Right lobe of liver (tissue), 6 donors: ENCODE results near the gene FBLN2. TPM values are rescaled to one million over a fixed set of nuclear protein-coding genes. Genes with fewer than 3 reads are reported as not detected.

Experiments
- ATAC-seq, 4 donors: fragments of 200-7000 bp; cut with Tn5 transposase; one replicate each; pipeline ENCODE4 v1.9.1; 2020; ENCODE audit warnings: mild to moderate bottlenecking in 4 of 4, moderate library complexity in 4 of 4
- DNase-seq, 3 donors: peaks; one replicate each; pipeline ENCODE4 v3.0.0-alpha.2; 2020
- H3K27ac ChIP-seq, 3 donors: fragments of 200-600 bp; one replicate each; pipeline ENCODE4 v1.8.0; 2022
- H3K27me3 ChIP-seq, 2 donors: fragments of 200-600 bp; one replicate each; pipeline ENCODE4 v1.8.0; 2022
- H3K36me3 ChIP-seq, 4 donors: fragments of 200-600 bp; sonication (generic) in 1 of 4; one replicate each; pipeline versions ENCODE4 v1.5.1 to v1.8.0; 2017 to 2022; ENCODE audit warnings: control low read depth in 1 of 4
- H3K4me1 ChIP-seq, 4 donors: fragments of 200-600 bp; sonication (generic) in 1 of 4; one replicate each; pipeline versions ENCODE4 v1.5.1 to v1.8.0; 2017 to 2022; ENCODE audit warnings: control low read depth in 1 of 4
- H3K4me3 ChIP-seq, 3 donors: fragments of 200-600 bp; one replicate each; pipeline ENCODE4 v1.8.0; 2022
- H3K9me3 ChIP-seq, 4 donors: fragments of 200-600 bp; sonication (generic) in 1 of 4; one replicate each; pipeline versions ENCODE4 v1.5.1 to v1.8.0; 2017 to 2022; ENCODE audit warnings: control low read depth in 1 of 4
- POLR2A ChIP-seq: fragments of 450-650 bp; IDR thresholded peaks from one replicate; pipeline ENCODE4 v1.6.1; 2017; ENCODE audit warnings: antibody characterized with exemption, mild to moderate bottlenecking
- WGBS: methylation state at CpG from one replicate; pipeline ENCODE4 v1.1.6; 2018; ENCODE audit warnings: low coverage, low lambda C conversion rate; ENCODE audit not compliant: insufficient coverage; ENCODE audit errors: missing lambda C conversion rate; 5-methylcytosine and 5-hydroxymethylcytosine counted together
- intact Hi-C, 2 donors: fragments of 100-400 bp; cut with DNase I; formaldehyde crosslinking; loops; one replicate each; pipeline versions ENCODE4 v1.11.2 to v1.14.1; 2022
- total RNA-seq, 6 experiments: library from RNA; depleted of rRNA in 2 of 6; stranded (reverse); fragments of >200 nt in 2 of 6; fragmentation: NEBNext Ultra II Directional in 3 of 6; extraction: Animal tissue kit (Norgen Biotek cat#: 25700) in 3 of 6; gene quantifications; one replicate each; pipeline versions ENCODE4 v1.1.0 to v1.2.4, GENCODE V29; 2016 to 2023
- TF ChIP-seq, protein P1 (sequence below), 4 donors: fragments of 200-600 bp in 3 of 4; fragments of 450-650 bp in 1 of 4; IDR thresholded peaks; one replicate each; pipeline versions ENCODE4 v1.5.1 to v1.8.0; 2016 to 2022; ENCODE audit warnings: antibody characterized with exemption in 4 of 4, mild to moderate bottlenecking in 2 of 4
- donor health status: DM: no; HTN: yes; CAD: no.
- donor health status: DM: no; HTN: no; CAD: no.
- donor health status: DM: no; HTN: no; CAD: no.
- donor health status: DM: no; HTN: yes; CAD: no.
- donor health status: DM: no; HTN: yes; CAD: no.

The FBLN2 gene
- total RNA-seq, 6 experiments from 2014 or later, result 1.9 to 4.0 (median 2.7) TPM

DNA sequence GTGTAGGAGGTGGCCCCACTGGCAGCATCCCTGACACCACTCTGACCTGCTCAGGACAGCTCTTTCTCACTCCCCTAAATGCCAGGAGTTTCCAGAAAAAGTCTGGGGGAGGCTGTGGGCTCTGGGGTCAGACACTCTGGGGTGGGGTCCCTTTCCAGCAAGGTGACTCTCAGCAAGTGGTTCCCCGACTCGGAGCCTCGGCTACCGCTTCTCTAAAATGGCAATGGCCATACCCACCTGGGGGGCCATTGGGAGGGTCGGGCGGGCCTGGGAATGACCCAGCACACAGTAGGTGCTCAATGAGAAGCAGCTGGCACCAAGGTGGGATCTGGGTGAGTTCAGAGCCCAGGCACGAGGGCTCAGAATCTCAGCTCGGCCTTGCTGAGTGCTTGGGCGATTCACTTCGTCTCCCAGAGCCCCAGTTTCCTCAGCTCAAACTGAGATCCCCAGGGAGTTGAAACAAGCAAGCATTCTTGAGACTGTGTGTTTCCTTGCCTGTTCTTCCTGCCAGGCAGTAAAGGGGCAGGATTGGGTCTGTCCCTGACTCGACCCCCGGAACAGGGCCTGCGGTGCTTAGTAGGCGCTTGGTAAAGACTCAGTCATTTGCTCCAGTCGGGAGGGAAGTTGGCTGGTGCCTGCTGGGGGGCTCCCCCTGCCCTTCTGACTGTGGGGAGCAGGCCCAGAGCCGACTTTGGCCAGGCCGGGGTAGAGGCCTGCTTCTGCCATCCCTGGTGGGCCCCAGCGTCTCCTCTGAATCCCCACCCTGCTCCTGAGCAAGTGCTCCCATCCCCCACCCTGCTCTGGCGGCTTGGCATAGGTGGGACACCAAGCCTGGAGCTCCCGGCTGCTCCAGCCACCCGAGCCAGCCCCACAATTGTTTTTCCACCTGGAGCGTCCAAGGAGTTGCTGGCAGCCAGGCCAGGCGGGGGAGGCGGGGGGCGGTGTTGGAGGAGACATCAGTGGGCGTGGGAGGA, 32.9 kb upstream of the FBLN2 start:
- WGBS, result no CpG with 5 or more reads among the region's 26 CpGs
- H3K27me3 ChIP-seq, result peaks cover 0 to 39% of the 10 kb centered on the region in 2 donors
- TF ChIP-seq, protein P1, sequence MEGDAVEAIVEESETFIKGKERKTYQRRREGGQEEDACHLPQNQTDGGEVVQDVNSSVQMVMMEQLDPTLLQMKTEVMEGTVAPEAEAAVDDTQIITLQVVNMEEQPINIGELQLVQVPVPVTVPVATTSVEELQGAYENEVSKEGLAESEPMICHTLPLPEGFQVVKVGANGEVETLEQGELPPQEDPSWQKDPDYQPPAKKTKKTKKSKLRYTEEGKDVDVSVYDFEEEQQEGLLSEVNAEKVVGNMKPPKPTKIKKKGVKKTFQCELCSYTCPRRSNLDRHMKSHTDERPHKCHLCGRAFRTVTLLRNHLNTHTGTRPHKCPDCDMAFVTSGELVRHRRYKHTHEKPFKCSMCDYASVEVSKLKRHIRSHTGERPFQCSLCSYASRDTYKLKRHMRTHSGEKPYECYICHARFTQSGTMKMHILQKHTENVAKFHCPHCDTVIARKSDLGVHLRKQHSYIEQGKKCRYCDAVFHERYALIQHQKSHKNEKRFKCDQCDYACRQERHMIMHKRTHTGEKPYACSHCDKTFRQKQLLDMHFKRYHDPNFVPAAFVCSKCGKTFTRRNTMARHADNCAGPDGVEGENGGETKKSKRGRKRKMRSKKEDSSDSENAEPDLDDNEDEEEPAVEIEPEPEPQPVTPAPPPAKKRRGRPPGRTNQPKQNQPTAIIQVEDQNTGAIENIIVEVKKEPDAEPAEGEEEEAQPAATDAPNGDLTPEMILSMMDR (IDR thresholded peaks at IDR 0.05), result no peak
- TF ChIP-seq POLR2A, result no peak
- ATAC-seq, result no peak
- no peak overlapping the region for H3K27ac ChIP-seq
- no peaks in the 10 kb centered on the region for H3K36me3 ChIP-seq
- intact Hi-C loops, result no loop called here
- H3K4me3 ChIP-seq, result no peak overlapping the region
- DNase-seq, result no peak
- H3K9me3 ChIP-seq, result no peaks in the 10 kb centered on the region
- H3K4me1 ChIP-seq, result no peaks in the 10 kb centered on the region

DNA sequence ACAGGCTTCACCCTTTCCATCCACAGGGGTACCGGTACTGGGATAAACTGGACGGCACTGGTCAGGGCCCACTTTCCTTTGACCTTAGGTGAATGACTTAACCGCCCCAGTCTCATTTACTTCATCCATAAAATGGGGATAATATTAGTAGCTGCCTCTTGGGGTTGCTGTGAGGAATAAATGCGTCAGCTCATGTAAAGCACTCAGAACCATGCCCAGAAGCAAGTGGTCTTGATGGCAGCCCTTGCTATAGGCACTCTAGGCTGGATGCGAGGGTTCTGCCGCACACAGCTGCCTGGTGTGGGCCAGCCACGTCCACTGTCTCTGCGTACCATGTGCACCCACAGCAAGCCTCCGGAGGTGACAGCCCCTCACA, 32.2 kb upstream of the FBLN2 start:
- intact Hi-C loops, result no loop called here
- H3K27ac ChIP-seq, result no peak overlapping the region
- H3K4me3 ChIP-seq, result no peak overlapping the region
- ATAC-seq (no peak), DNase-seq (no peak)
- no peaks in the 10 kb centered on the region for H3K9me3 ChIP-seq
- 92% methylated on average over 2 of the region's 9 CpGs for WGBS
- TF ChIP-seq POLR2A, result no peak
- TF ChIP-seq, protein P1 (IDR thresholded peaks at IDR 0.05), result no peak
- peaks cover 0 to 45% of the 10 kb centered on the region in 2 donors for H3K27me3 ChIP-seq
- H3K4me1 ChIP-seq, result no peaks in the 10 kb centered on the region
- no peaks in the 10 kb centered on the region for H3K36me3 ChIP-seq

DNA sequence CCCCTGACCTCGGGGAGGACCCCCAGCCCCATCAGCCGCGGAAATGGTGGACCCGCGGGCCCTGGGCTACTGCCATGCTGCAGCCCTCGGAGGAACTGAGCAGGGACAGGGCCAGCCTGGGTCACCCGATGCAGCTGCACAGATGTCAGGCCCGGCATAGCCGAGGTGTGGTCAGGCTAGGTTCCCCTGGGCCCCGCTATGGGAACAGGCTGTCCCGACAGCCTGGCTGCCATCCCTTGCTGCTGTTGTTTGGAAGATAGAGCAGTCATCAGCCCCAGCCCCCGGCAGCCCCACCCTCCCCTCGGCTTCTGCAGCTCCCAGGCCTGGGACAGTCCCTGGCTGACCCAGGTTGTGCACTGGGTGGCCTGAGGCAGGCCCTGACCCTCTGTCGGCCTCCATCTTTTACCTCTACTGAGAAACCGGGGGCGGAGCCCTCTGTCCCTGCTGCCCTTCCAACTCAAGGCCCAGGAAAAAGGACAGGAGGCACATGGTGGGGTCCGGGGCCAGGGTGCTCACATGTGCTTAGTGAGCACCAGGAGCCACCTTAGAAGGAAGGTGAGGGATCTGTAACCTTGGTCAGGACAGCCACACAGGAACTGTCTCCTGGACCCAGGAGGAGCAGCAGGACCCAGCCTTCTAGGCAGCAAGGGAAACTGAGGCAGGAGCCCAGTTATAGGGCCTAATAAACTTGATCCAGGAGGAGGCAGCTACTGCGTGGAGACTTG, 31.5 kb upstream of the FBLN2 start:
- TF ChIP-seq POLR2A, result no peak
- TF ChIP-seq, protein P1 (IDR thresholded peaks at IDR 0.05), result no peak
- no peak for DNase-seq
- H3K27me3 ChIP-seq, result peaks cover 0 to 45% of the 10 kb centered on the region in 2 donors
- no peaks in the 10 kb centered on the region for H3K4me1 ChIP-seq
- H3K36me3 ChIP-seq, result no peaks in the 10 kb centered on the region
- no peak overlapping the region for H3K27ac ChIP-seq
- WGBS, result 71% methylated on average over 7 of the region's 18 CpGs
- no peak overlapping the region for H3K4me3 ChIP-seq
- intact Hi-C loops, result no loop called here
- ATAC-seq, result peak in 1 of 4 donors; percentile 9
- H3K9me3 ChIP-seq, result no peaks in the 10 kb centered on the region

DNA sequence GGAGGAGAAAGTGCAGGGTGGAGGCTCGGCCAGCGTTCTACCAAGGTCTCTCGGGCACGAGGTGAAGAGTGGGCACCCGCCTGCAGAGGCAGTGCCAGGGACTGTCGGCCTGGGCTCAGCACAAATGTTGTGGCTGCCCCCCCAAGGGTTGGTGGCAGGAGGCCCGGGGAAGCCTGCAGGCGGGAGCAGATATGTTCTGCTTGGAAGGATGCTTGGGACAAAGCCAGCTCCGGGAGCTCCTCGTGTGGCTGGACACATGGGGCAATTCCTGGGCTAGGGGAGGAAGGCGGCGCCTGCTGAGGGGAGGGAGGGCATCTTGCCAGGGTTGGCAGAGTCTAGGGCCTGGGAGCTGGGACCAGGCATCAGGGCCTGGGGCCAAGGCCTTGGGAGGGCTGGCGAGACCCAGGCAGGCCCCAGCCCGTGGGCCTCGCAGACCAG, 30.4 kb upstream of the FBLN2 start:
- Histone ChIP-seq H3K4me1 (no peaks in the 10 kb centered on the region), H3K36me3 (no peaks in the 10 kb centered on the region), H3K4me3 (no peak overlapping the region), H3K9me3 (no peaks in the 10 kb centered on the region), H3K27me3 (peaks cover 0 to 40% of the 10 kb centered on the region in 2 donors), H3K27ac (no peak overlapping the region)
- 60% methylated on average over 2 of the region's 15 CpGs for WGBS
- TF ChIP-seq POLR2A, result no peak
- TF ChIP-seq, protein P1 (IDR thresholded peaks at IDR 0.05), result no peak
- intact Hi-C loops, result no loop called here
- DNase-seq (no peak), ATAC-seq (peak in 1 of 4 donors; percentile 17)
